Adrenal gland (tissue), 5 donors: ENCODE results near the gene GJB1.

Experiments used
- CTCF ChIP-seq, 6 experiments: fragments of 450-650 bp in 4 of 6; fragments of 200-600 bp in 2 of 6; sonication (generic) in 1 of 6; IDR thresholded peaks; 1 replicate in 5 of 6; 2 replicates in 1 of 6; pipeline versions ENCODE4 v1.5.1 to v1.8.0; 2016 to 2021; ENCODE audit warnings: antibody characterized with exemption in 6 of 6, mild to moderate bottlenecking in 2 of 6, moderate library complexity in 1 of 6
- POLR2A ChIP-seq, 2 donors: fragments of 450-650 bp; IDR thresholded peaks; one replicate each; pipeline ENCODE4 v1.6.1; 2017; ENCODE audit warnings: antibody characterized with exemption in 2 of 2, mild to moderate bottlenecking in 2 of 2, moderate library complexity in 1 of 2
- donor health status: DM: no; HTN: no; CAD: no.

- no peak for TF ChIP-seq CTCF (IDR thresholded peaks at IDR 0.05)
- TF ChIP-seq POLR2A (IDR thresholded peaks at IDR 0.05), result no peak
These were observed 29.2 kb downstream of the GJB1 start for GRCh38 chrX:71252221-71252620.
